HL-60 (cell line): ENCODE measurements around the gene CTNS.

Experiments
- DNase-seq, 2 experiments: peaks; one replicate each; pipeline ENCODE4 v3.0.0-alpha.2; 2010 to 2020; ENCODE audit warnings: low read depth in 1 of 2, low spot score in 1 of 2
- H3K27ac ChIP-seq: fragments of 250-450 bp; sonication (Bioruptor Pico); replicated peaks from 2 replicates; pipeline ENCODE4 v1.5.1; 2020; ENCODE audit warnings: mild to moderate bottlenecking, moderate library complexity
- H3K27me3 ChIP-seq: fragments of 250-450 bp; sonication (Bioruptor Pico); 2 replicates; pipeline ENCODE4 v1.5.1; 2021; ENCODE audit warnings: mild to moderate bottlenecking, moderate library complexity; ENCODE audit not compliant: insufficient read depth, poor library complexity, severe bottlenecking
- H3K4me3 ChIP-seq: replicated peaks from 2 replicates; pipeline ENCODE4 v1.5.1; 2011; ENCODE audit warnings: mild to moderate bottlenecking, control low read depth, low read length; ENCODE audit not compliant: insufficient read depth
- CTCF ChIP-seq: IDR thresholded peaks from one replicate; pipeline ENCODE4 v1.5.1; 2011; ENCODE audit warnings: low read length, control low read depth, inconsistent platforms; ENCODE audit not compliant: insufficient read depth
- GABPA ChIP-seq: IDR thresholded peaks from 2 replicates; pipeline ENCODE4 v1.6.1; 2012; ENCODE audit warnings: low read depth
- POLR2AphosphoS5 ChIP-seq: IDR thresholded peaks from 2 replicates; pipeline ENCODE4 v1.6.1; 2012; ENCODE audit warnings: low read depth
- REST ChIP-seq: IDR thresholded peaks from 2 replicates; pipeline ENCODE4 v1.6.1; 2012; ENCODE audit warnings: low read depth; ENCODE audit not compliant: insufficient replicate concordance
- SPI1 ChIP-seq: IDR thresholded peaks from 2 replicates; pipeline ENCODE4 v1.6.1; 2012; ENCODE audit warnings: low read depth, mild to moderate bottlenecking, borderline replicate concordance

CTNS gene

GRCh38 chr17:3603119-3603869, 33.3 kb upstream of the CTNS start:
- DNase-seq = no peak
- TF ChIP-seq SPI1 = no peak
- no peak for TF ChIP-seq POLR2AphosphoS5
- TF ChIP-seq REST = no peak
- TF ChIP-seq GABPA = no peak
- TF ChIP-seq CTCF = no peak
- Histone ChIP-seq H3K27me3 (no peaks in the 10 kb centered on the region), H3K27ac (no peak overlapping the region), H3K4me3 (no peak overlapping the region)

GRCh38 chr17:3603870-3604259, 32.7 kb upstream of the CTNS start:
- no peak for DNase-seq
- no peak overlapping the region for H3K27ac ChIP-seq
- H3K27me3 ChIP-seq = no peaks in the 10 kb centered on the region
- no peak for TF ChIP-seq CTCF
- no peak for TF ChIP-seq GABPA
- no peak for TF ChIP-seq REST
- no peak for TF ChIP-seq POLR2AphosphoS5
- no peak for TF ChIP-seq SPI1
- no peak overlapping the region for H3K4me3 ChIP-seq

GRCh38 chr17:3609689-3610088, 26.9 kb upstream of the CTNS start:
- H3K27ac ChIP-seq = no peak overlapping the region
- TF ChIP-seq SPI1 = no peak
- no peak for TF ChIP-seq CTCF
- TF ChIP-seq GABPA = no peak
- TF ChIP-seq REST = no peak
- no peak for TF ChIP-seq POLR2AphosphoS5
- no peak for DNase-seq
- H3K27me3 ChIP-seq = no peaks in the 10 kb centered on the region
- H3K4me3 ChIP-seq = no peak overlapping the region
